Measurements from ENCODE around the gene TPCN1. TPM values are rescaled to one million over a fixed set of nuclear protein-coding genes. Genes with fewer than 3 reads are reported as not detected.

Gene TPCN1
- total RNA-seq, 1 experiment from 2014 or later, result 29.7 TPM

GRCh38 chr12:113257564-113257963, 36.3 kb downstream of the TPCN1 start (continued):
- TF ChIP-seq EZH2 (IDR thresholded peaks at IDR 0.05) (no peak), ELF1 (IDR thresholded peaks at IDR 0.05; ENCODE audit: borderline replicate concordance, low read depth) (no peak)

- Histone ChIP-seq H3K79me2 (ENCODE audit: insufficient read depth, low read length) (no peaks in the 10 kb centered on the region), H3K9me3 (ENCODE audit: control insufficient read depth in 1 of 2, insufficient read depth in 1 of 2, low read depth in 1 of 2, low read length in 2 of 2) (no peaks in the 10 kb centered on the region), H3K4me3 (replicated peaks in 1 of 2; ENCODE audit: low read depth in 1 of 2, low read length in 2 of 2) (no peak overlapping the region), H3K4me2 (ENCODE audit: low read length) (no peak overlapping the region), H3K4me1 (ENCODE audit: control insufficient read depth in 1 of 2, insufficient read depth in 2 of 2, low read length in 2 of 2) (no peaks in the 10 kb centered on the region), H4K20me1 (ENCODE audit: insufficient read depth) (no peaks in the 10 kb centered on the region), H3K27me3 (ENCODE audit: insufficient read depth, low read length) (no peaks in the 10 kb centered on the region), H3K27ac (ENCODE audit: low read depth, low read length) (no peak overlapping the region), H3K9ac (ENCODE audit: low read length) (no peak overlapping the region), H3K36me3 (ENCODE audit: control insufficient read depth in 1 of 2, insufficient read depth in 2 of 2, low read length in 2 of 2) (no peaks in the 10 kb centered on the region), H3K9me2 (ENCODE audit: insufficient read depth) (no peaks in the 10 kb centered on the region), H2AFZ (ENCODE audit: low read depth, low read length, poor library complexity, severe bottlenecking) (no peak overlapping the region)
- no peak for ATAC-seq
- CTCF ChIA-PET, result no interaction called here
- POLR2A ChIA-PET, result no interaction called here
- intact Hi-C loops (cut with micrococcal nuclease), result no loop called here
- BruUV-seq (replicated peaks), result no TSS peak
- no peak for TF ChIP-seq SP1 (IDR thresholded peaks at IDR 0.05; ENCODE audit: low read depth)
- RAD21 ChIA-PET (ENCODE audit: low non-redundant PET in 1 of 2, low total read pairs in 2 of 2, uncharacterized antibody in 2 of 2, unreplicated experiment in 2 of 2), result no interaction called here
- no peak for DNase-seq (ENCODE audit: low read depth, low spot score)
These were observed 38.9 kb downstream of the TPCN1 start for GRCh38 chr12:113260127-113260526.

- BruUV-seq (replicated peaks), result no TSS peak
- TF ChIP-seq JUND (IDR thresholded peaks at IDR 0.05), result no peak
- TF ChIP-seq CEBPB (IDR thresholded peaks at IDR 0.05; ENCODE audit: low read depth), result no peak
- TF ChIP-seq SP1 (IDR thresholded peaks at IDR 0.05; ENCODE audit: low read depth), result no peak
- no peak for TF ChIP-seq EZH2 (IDR thresholded peaks at IDR 0.05)
- TF ChIP-seq FOSL1 (IDR thresholded peaks at IDR 0.05; ENCODE audit: low read depth), result no peak
- no peak for TF ChIP-seq RAD21 (IDR thresholded peaks at IDR 0.05; ENCODE audit: low read depth)
- no peak for TF ChIP-seq CTCF (IDR thresholded peaks at IDR 0.05 in 2 of 3, conservative IDR thresholded peaks at IDR 0.05 in 1 of 3; ENCODE audit: borderline replicate concordance in 1 of 3, insufficient read depth in 1 of 3, low read depth in 2 of 3, low read length in 2 of 3)
- TF ChIP-seq ELF1 (IDR thresholded peaks at IDR 0.05; ENCODE audit: borderline replicate concordance, low read depth), result no peak
- Histone ChIP-seq H3K9me2 (ENCODE audit: insufficient read depth) (no peaks in the 10 kb centered on the region), H3K4me2 (ENCODE audit: low read length) (no peak overlapping the region), H2AFZ (ENCODE audit: low read depth, low read length, poor library complexity, severe bottlenecking) (no peak overlapping the region), H3K4me1 (ENCODE audit: control insufficient read depth in 1 of 2, insufficient read depth in 2 of 2, low read length in 2 of 2) (no peaks in the 10 kb centered on the region), H3K27ac (ENCODE audit: low read depth, low read length) (no peak overlapping the region), H3K4me3 (replicated peaks in 1 of 2; ENCODE audit: low read depth in 1 of 2, low read length in 2 of 2) (no peak overlapping the region), H3K36me3 (ENCODE audit: control insufficient read depth in 1 of 2, insufficient read depth in 2 of 2, low read length in 2 of 2) (no peaks in the 10 kb centered on the region), H3K9ac (ENCODE audit: low read length) (no peak overlapping the region), H3K27me3 (ENCODE audit: insufficient read depth, low read length) (no peaks in the 10 kb centered on the region), H3K79me2 (ENCODE audit: insufficient read depth, low read length) (no peaks in the 10 kb centered on the region), H3K9me3 (ENCODE audit: control insufficient read depth in 1 of 2, insufficient read depth in 1 of 2, low read depth in 1 of 2, low read length in 2 of 2) (no peaks in the 10 kb centered on the region), H4K20me1 (ENCODE audit: insufficient read depth) (no peaks in the 10 kb centered on the region)
- ChIA-PET POLR2A (no interaction called here), CTCF (no interaction called here), RAD21 (ENCODE audit: low non-redundant PET in 1 of 2, low total read pairs in 2 of 2, uncharacterized antibody in 2 of 2, unreplicated experiment in 2 of 2) (interaction anchor here in 1 of 2 experiments (1.2 kb wide), 1 partner anchor 9 kb away, joined by 3 read pairs; no protein-coding TSS in a partner anchor)
- intact Hi-C loops (cut with micrococcal nuclease), result no loop called here
- no peak for DNase-seq (ENCODE audit: low read depth, low spot score)
- no peak for ATAC-seq
These were observed 39.5 kb downstream of the TPCN1 start for GRCh38 chr12:113260636-113261300.

Data from HCT116 (cell line).